ENCODE measurements around the gene IMMP2L.
"Not testable (repeated sequence)": the region's sequence is repeated elsewhere in the genome, so short reads cannot be mapped to it uniquely, and the experiment has no call there.

IMMP2L gene

GRCh38 chr7:111074071-111074747 is 488.1 kb downstream of the IMMP2L start:
- no peak for DNase-seq (ENCODE audit: low read depth)
- no peak overlapping the region for H3K4me3 ChIP-seq (ENCODE audit: low read depth, low read length)
- TF ChIP-seq, protein P1, sequence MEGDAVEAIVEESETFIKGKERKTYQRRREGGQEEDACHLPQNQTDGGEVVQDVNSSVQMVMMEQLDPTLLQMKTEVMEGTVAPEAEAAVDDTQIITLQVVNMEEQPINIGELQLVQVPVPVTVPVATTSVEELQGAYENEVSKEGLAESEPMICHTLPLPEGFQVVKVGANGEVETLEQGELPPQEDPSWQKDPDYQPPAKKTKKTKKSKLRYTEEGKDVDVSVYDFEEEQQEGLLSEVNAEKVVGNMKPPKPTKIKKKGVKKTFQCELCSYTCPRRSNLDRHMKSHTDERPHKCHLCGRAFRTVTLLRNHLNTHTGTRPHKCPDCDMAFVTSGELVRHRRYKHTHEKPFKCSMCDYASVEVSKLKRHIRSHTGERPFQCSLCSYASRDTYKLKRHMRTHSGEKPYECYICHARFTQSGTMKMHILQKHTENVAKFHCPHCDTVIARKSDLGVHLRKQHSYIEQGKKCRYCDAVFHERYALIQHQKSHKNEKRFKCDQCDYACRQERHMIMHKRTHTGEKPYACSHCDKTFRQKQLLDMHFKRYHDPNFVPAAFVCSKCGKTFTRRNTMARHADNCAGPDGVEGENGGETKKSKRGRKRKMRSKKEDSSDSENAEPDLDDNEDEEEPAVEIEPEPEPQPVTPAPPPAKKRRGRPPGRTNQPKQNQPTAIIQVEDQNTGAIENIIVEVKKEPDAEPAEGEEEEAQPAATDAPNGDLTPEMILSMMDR (IDR thresholded peaks at IDR 0.05; ENCODE audit: insufficient read depth, low read depth, low read length, missing control alignments) = no peak

DNA sequence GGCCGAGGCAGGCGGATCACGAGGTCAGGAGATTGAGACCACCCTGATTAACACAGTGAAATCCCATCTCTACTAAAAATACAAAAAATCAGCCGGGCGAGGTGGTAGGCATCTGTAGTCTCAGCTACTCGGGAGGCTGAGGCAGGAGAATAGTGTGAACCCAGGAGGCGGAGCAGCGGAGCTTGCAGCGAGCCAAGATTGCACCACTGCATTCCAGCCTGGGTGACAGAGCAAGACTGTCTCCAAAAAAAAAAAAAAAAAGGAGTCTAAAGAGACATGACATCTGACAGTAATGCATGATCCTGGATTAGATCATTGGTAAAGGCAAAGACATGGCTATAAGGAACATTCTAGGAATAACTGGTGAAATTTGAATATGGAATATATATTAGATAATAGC is 489.6 kb downstream of the IMMP2L start:
- not testable (repeated sequence) for H3K4me3 ChIP-seq (ENCODE audit: low read depth, low read length); DNase-seq (ENCODE audit: low read depth)

DNA sequence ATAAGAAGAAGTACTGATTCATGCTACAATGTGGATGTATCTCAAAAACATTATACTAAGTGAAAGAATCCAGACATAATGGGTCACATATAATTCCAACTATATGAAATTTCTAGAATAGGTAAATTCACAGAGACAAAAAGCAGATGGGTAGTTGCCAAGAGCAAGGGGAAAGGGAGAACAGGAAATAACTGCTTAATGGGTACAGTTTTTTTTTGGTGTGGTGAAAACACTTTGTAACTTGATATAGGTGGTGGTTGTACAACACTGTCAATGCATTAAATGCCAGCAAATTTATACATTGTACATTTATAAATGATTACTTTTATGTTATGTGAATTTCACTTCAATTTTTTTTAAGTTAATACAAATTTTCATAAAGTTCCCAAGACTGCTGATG is 490.7 kb downstream of the IMMP2L start:
- DNase-seq (ENCODE audit: low read depth) = no peak
- no peak overlapping the region for H3K4me3 ChIP-seq (ENCODE audit: low read depth, low read length)
- TF ChIP-seq, protein P1 (IDR thresholded peaks at IDR 0.05; ENCODE audit: insufficient read depth, low read depth, low read length, missing control alignments) = no peak

- DNase-seq (ENCODE audit: low read depth) = no peak
- TF ChIP-seq, protein P1 (IDR thresholded peaks at IDR 0.05; ENCODE audit: insufficient read depth, low read depth, low read length, missing control alignments) = no peak
- no peak overlapping the region for H3K4me3 ChIP-seq (ENCODE audit: low read depth, low read length)
These were observed 493.7 kb downstream of the IMMP2L start for GRCh38 chr7:111068618-111069017.

DNA sequence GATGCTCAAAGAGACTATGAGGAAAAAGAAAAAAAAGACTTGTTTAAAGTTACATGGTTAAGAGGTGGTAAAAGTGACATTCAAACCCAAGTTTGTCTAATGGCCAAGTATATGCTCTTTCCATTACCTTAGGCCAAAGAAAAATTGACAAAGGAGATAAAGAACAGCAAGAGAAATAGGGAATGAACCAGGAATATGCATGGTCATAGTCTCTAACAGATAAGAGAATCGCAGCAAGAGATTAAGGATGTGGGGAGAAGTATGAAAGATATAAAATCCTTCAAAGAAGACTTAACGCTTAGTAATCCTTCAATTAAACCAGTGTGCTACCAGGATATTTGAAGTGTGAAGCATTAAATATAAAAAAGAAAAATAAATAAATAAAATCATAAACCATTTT is 494.6 kb downstream of the IMMP2L start:
- H3K4me3 ChIP-seq (ENCODE audit: low read depth, low read length) = no peak overlapping the region
- TF ChIP-seq, protein P1 (IDR thresholded peaks at IDR 0.05; ENCODE audit: insufficient read depth, low read depth, low read length, missing control alignments) = no peak
- no peak for DNase-seq (ENCODE audit: low read depth)

- no peak overlapping the region for H3K4me3 ChIP-seq (ENCODE audit: low read depth, low read length)
- TF ChIP-seq, protein P1 (IDR thresholded peaks at IDR 0.05; ENCODE audit: insufficient read depth, low read depth, low read length, missing control alignments) = no peak
- no peak for DNase-seq (ENCODE audit: low read depth)
These were observed 495.0 kb downstream of the IMMP2L start for GRCh38 chr7:111067251-111067650.

GRCh38 chr7:111063166-111063565 is 499.1 kb downstream of the IMMP2L start:
- TF ChIP-seq, protein P1 (IDR thresholded peaks at IDR 0.05; ENCODE audit: insufficient read depth, low read depth, low read length, missing control alignments) = no peak
- DNase-seq (ENCODE audit: low read depth) = no peak
- no peak overlapping the region for H3K4me3 ChIP-seq (ENCODE audit: low read depth, low read length)
